Measurements from ENCODE around the gene MPZL2. TPM values are rescaled to one million over a fixed set of nuclear protein-coding genes. Genes with fewer than 3 reads are reported as not detected.

MPZL2 gene
- total and polyA plus RNA-seq, 2 of the 8 experiments (the other 6 are each of a cell fraction or from before 2014, with no cell fraction given): 2.4 to 3.2 TPM

DNA sequence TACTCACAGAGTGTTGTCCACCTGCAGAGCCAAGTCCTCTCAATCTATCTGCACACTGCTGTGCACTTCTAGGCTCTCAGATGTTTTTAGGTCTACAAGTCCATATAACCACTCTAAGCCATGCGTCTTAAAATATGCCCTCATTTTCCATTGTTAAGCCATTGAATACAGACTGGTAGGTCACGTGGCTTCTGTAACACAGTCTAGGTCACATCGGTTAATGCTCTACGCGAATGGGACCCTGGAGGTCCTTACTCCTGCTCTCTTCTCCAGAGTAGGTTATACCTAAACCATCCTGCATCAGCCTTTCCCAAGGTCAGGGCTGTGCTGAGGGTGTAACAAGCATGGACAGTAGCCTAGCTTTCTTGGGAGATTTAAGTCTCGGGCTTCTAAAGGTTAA lies 40.1 kb downstream of the MPZL2 start:
- Histone ChIP-seq H3K18ac (ENCODE audit: extremely low read depth, low read length) (no peak overlapping the region), H3K79me1 (ENCODE audit: low read depth, low read length) (no peaks in the 10 kb centered on the region), H4K8ac (ENCODE audit: extremely low read depth, insufficient read depth, low read length) (no peak overlapping the region), H3K56ac (replicated peaks; ENCODE audit: insufficient read length, low read depth, low read length) (no peak overlapping the region), H4K5ac (ENCODE audit: insufficient read length, low read depth, low read length) (no peak overlapping the region), H2BK20ac (ENCODE audit: low read length) (no peak overlapping the region), H4K20me1 (replicated peaks in 1 of 2; ENCODE audit: control insufficient read depth in 1 of 2, insufficient read depth in 2 of 2, low read length in 2 of 2) (no peaks in the 10 kb centered on the region), H3K36me3 (ENCODE audit: control insufficient read depth in 2 of 4, insufficient read depth in 4 of 4, low read length in 3 of 4) (no peaks in the 10 kb centered on the region), H2BK12ac (ENCODE audit: low read depth, low read length) (no peak overlapping the region), H3K4me2 (ENCODE audit: insufficient read depth in 1 of 2, low read depth in 2 of 2, low read length in 2 of 2) (no peak overlapping the region), H3K23me2 (ENCODE audit: low read depth, low read length) (no peaks in the 10 kb centered on the region), H3K79me2 (ENCODE audit: control insufficient read depth in 1 of 2, insufficient read depth in 2 of 2, low read length in 2 of 2) (no peaks in the 10 kb centered on the region), H3K27ac (ENCODE audit: low read depth, low read length) (no peak overlapping the region), H3K4me1 (replicated peaks in 1 of 4; ENCODE audit: control insufficient read depth in 3 of 4, insufficient read depth in 4 of 4, low read length in 3 of 4) (peaks cover 0 to 3% (median 0%) of the 10 kb centered on the region in 4 experiments; a peak in 1 of 7 replicates), H2BK120ac (replicated peaks; ENCODE audit: low read depth, low read length) (no peak overlapping the region), H2AFZ (ENCODE audit: low read length) (no peak overlapping the region), H3K4me3 (ENCODE audit: extremely low read depth in 1 of 4, insufficient read depth in 2 of 4, low read depth in 3 of 4, low read length in 4 of 4) (no peak overlapping the region), H3K4ac (replicated peaks; ENCODE audit: insufficient read length, low read depth, low read length) (no peak overlapping the region), H3K9ac (replicated peaks in 1 of 4; ENCODE audit: extremely low read depth in 1 of 4, low read depth in 3 of 4, low read length in 3 of 4) (no peak overlapping the region), H2BK5ac (ENCODE audit: low read depth, low read length) (no peak overlapping the region), H2AK5ac (ENCODE audit: low read depth, low read length) (no peak overlapping the region), H3K27me3 (replicated peaks in 1 of 4; ENCODE audit: control insufficient read depth in 3 of 4, extremely low read depth in 1 of 4, insufficient read depth in 3 of 4, low read length in 3 of 4) (no peaks in the 10 kb centered on the region), H3K14ac (ENCODE audit: insufficient read length) (no peak overlapping the region), H3K9me3 (ENCODE audit: insufficient read depth in 2 of 2, low read depth in 1 of 2, low read length in 1 of 2) (no peaks in the 10 kb centered on the region), H2BK15ac (ENCODE audit: low read length) (no peak overlapping the region), H4K91ac (replicated peaks; ENCODE audit: insufficient read length, low read length) (no peak overlapping the region), H3K23ac (ENCODE audit: insufficient read length) (no peak overlapping the region)
- FAIRE-seq (no peak), DNase-seq (ENCODE audit: low read depth in 1 of 2, low spot score in 2 of 2) (no peak)
- ChIA-PET CTCF (ENCODE audit: partially characterized antibody) (interaction anchor here (0.9 to 2.5 kb wide), 4 partner anchors 10 to 72 kb away, joined by 3 to 8 read pairs (median 4); no protein-coding TSS in a partner anchor), POLR2A (ENCODE audit: partially characterized antibody) (interaction anchor here (0.8 to 1.1 kb wide), 2 partner anchors 12 to 15 kb away, joined by 3 read pairs; no protein-coding TSS in a partner anchor)
- 92% methylated on average over 6 of the region's 6 CpGs; no CpG with 5 or more reads in 1 of the 2 experiments for whole genome bisulfite sequencing, 2 experiments (ENCODE audit: extremely low coverage in 1 of 2, insufficient coverage in 1 of 2, insufficient read length in 1 of 2, insufficient replicate concordance in 2 of 2, low coverage in 1 of 2, low lambda C conversion rate in 2 of 2, missing lambda C conversion rate in 1 of 2)
- no peak for TF ChIP-seq SP4 (IDR thresholded peaks at IDR 0.05; ENCODE audit: low read length)
- no peak for TF ChIP-seq BRCA1 (IDR thresholded peaks at IDR 0.05; ENCODE audit: low read depth, low read length)
- TF ChIP-seq KDM4A (IDR thresholded peaks at IDR 0.05; ENCODE audit: low read depth, low read length, severe bottlenecking): no peak
- no peak for TF ChIP-seq CBX8 (IDR thresholded peaks at IDR 0.05; ENCODE audit: borderline replicate concordance, low read depth, low read length)
- TF ChIP-seq NANOG (IDR thresholded peaks at IDR 0.05; ENCODE audit: insufficient read depth, low read depth, low read length, poor library complexity, severe bottlenecking): no peak
- TF ChIP-seq KDM5A (IDR thresholded peaks at IDR 0.05; ENCODE audit: low read length): no peak
- TF ChIP-seq, protein P1, sequence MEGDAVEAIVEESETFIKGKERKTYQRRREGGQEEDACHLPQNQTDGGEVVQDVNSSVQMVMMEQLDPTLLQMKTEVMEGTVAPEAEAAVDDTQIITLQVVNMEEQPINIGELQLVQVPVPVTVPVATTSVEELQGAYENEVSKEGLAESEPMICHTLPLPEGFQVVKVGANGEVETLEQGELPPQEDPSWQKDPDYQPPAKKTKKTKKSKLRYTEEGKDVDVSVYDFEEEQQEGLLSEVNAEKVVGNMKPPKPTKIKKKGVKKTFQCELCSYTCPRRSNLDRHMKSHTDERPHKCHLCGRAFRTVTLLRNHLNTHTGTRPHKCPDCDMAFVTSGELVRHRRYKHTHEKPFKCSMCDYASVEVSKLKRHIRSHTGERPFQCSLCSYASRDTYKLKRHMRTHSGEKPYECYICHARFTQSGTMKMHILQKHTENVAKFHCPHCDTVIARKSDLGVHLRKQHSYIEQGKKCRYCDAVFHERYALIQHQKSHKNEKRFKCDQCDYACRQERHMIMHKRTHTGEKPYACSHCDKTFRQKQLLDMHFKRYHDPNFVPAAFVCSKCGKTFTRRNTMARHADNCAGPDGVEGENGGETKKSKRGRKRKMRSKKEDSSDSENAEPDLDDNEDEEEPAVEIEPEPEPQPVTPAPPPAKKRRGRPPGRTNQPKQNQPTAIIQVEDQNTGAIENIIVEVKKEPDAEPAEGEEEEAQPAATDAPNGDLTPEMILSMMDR (IDR thresholded peaks at IDR 0.05; ENCODE audit: control extremely low read depth in 1 of 3, insufficient read depth in 1 of 3, low read depth in 1 of 3, low read length in 3 of 3): no peak
- no peak for TF ChIP-seq BCL11A (IDR thresholded peaks at IDR 0.05; ENCODE audit: low read depth in 2 of 2, low read length in 2 of 2)
- TF ChIP-seq KDM1A (IDR thresholded peaks at IDR 0.05; ENCODE audit: borderline replicate concordance, low read length): no peak
- no peak for TF ChIP-seq TEAD4 (IDR thresholded peaks at IDR 0.05; ENCODE audit: low read depth, low read length)
- TF ChIP-seq BACH1 (IDR thresholded peaks at IDR 0.05; ENCODE audit: low read length): no peak
- TF ChIP-seq TAF1 (IDR thresholded peaks at IDR 0.05; ENCODE audit: low read depth, low read length): no peak

Measured in H1 (cell line).